ENCODE results near the gene STAG2.

STAG2 gene

GRCh38 chrX:123975180-123975579 is 13.7 kb downstream of the STAG2 start:
- no peak for DNase-seq (ENCODE audit: low read depth)

- no peak for DNase-seq (ENCODE audit: low read depth)
Observed at GRCh38 chrX:123976706-123977316, 15.3 kb downstream of the STAG2 start.

- DNase-seq (ENCODE audit: low read depth): no peak
Observed at GRCh38 chrX:123983240-123983639, 21.7 kb downstream of the STAG2 start.

GRCh38 chrX:123986377-123986776 is 24.9 kb downstream of the STAG2 start:
- DNase-seq (ENCODE audit: low read depth): no peak

- no peak for DNase-seq (ENCODE audit: low read depth)
Observed at GRCh38 chrX:123988423-123989111, 27.1 kb downstream of the STAG2 start.

- no peak for DNase-seq (ENCODE audit: low read depth)
Observed at GRCh38 chrX:123989235-123989634, 27.7 kb downstream of the STAG2 start.

GRCh38 chrX:123990169-123990568 is 28.7 kb downstream of the STAG2 start:
- no peak for DNase-seq (ENCODE audit: low read depth)

GRCh38 chrX:123990602-123991001 is 29.1 kb downstream of the STAG2 start:
- no peak for DNase-seq (ENCODE audit: low read depth)

- no peak for DNase-seq (ENCODE audit: low read depth)
Observed at GRCh38 chrX:123993326-123993725, 31.8 kb downstream of the STAG2 start.

- no peak for DNase-seq (ENCODE audit: low read depth)
Observed at GRCh38 chrX:123993904-123994635, 32.6 kb downstream of the STAG2 start.

GRCh38 chrX:123994730-123995129 is 33.2 kb downstream of the STAG2 start:
- no peak for DNase-seq (ENCODE audit: low read depth)

GRCh38 chrX:124001581-124001980 is 40.1 kb downstream of the STAG2 start:
- no peak for DNase-seq (ENCODE audit: low read depth)

- DNase-seq (ENCODE audit: low read depth): no peak
Observed at GRCh38 chrX:124005228-124005627, 43.7 kb downstream of the STAG2 start.

GRCh38 chrX:124010157-124010556 is 48.7 kb downstream of the STAG2 start:
- DNase-seq (ENCODE audit: low read depth): no peak

- no peak for DNase-seq (ENCODE audit: low read depth)
Observed at GRCh38 chrX:124010566-124010965, 49.1 kb downstream of the STAG2 start.

GRCh38 chrX:124015721-124016120 is 54.2 kb downstream of the STAG2 start:
- no peak for DNase-seq (ENCODE audit: low read depth)

- no peak for DNase-seq (ENCODE audit: low read depth)
Observed at GRCh38 chrX:124016825-124017224, 55.3 kb downstream of the STAG2 start.

GRCh38 chrX:124018023-124018422 is 56.5 kb downstream of the STAG2 start:
- no peak for DNase-seq (ENCODE audit: low read depth)

GRCh38 chrX:124023838-124024238 is 62.3 kb downstream of the STAG2 start:
- DNase-seq (ENCODE audit: low read depth): no peak

- DNase-seq (ENCODE audit: low read depth): no peak
Observed at GRCh38 chrX:124026529-124026928, 65.0 kb downstream of the STAG2 start.

- DNase-seq (ENCODE audit: low read depth): no peak
Observed at GRCh38 chrX:124028182-124028581, 66.7 kb downstream of the STAG2 start.

GRCh38 chrX:124030520-124030919 is 69.0 kb downstream of the STAG2 start:
- DNase-seq (ENCODE audit: low read depth): no peak

GRCh38 chrX:124033821-124034220 is 72.3 kb downstream of the STAG2 start:
- no peak for DNase-seq (ENCODE audit: low read depth)

Measured in activated T-cell treated with anti-CD3 and anti-CD28 coated beads for 24 hours (primary cell).